Neuron (in vitro differentiated cells): ENCODE measurements around the gene VAV2.
A peak's percentile ranks its signal among the peaks of the same experiment; 100 is the strongest.
"Not testable (repeated sequence)": the region's sequence is repeated elsewhere in the genome, so short reads cannot be mapped to it uniquely, and the experiment has no call there.

Source experiments
- H2AFZ ChIP-seq: one replicate; pipeline ENCODE4 v1.6.1; 2013; ENCODE audit warnings: low read depth, mild to moderate bottlenecking, inconsistent platforms, low read length, moderate library complexity
- H3K27me3 ChIP-seq: one replicate; pipeline ENCODE4 v1.6.1; 2013; ENCODE audit warnings: low read length; ENCODE audit not compliant: insufficient read depth
- H3K36me3 ChIP-seq: one replicate; pipeline ENCODE4 v1.6.1; 2013; ENCODE audit warnings: low read length; ENCODE audit not compliant: insufficient read depth
- H3K4me1 ChIP-seq: one replicate; pipeline ENCODE4 v1.6.1; 2013; ENCODE audit warnings: low read length; ENCODE audit not compliant: insufficient read depth
- H3K4me3 ChIP-seq: 2 replicates; pipeline ENCODE4 v1.5.1; 2013; ENCODE audit warnings: mild to moderate bottlenecking, low read length, moderate library complexity
- H3K9me3 ChIP-seq: one replicate; pipeline ENCODE4 v1.6.1; 2013; ENCODE audit warnings: low read length

Gene VAV2

GRCh38 chr9:133997584-133997983 lies 5.5 kb upstream of the VAV2 start:
- Histone ChIP-seq H3K36me3 (no peaks in the 10 kb centered on the region), H2AFZ (no peak overlapping the region), H3K9me3 (no peaks in the 10 kb centered on the region), H3K27me3 (no peaks in the 10 kb centered on the region), H3K4me3 (no peak overlapping the region), H3K4me1 (peaks cover 13% of the 10 kb centered on the region)

- no peaks in the 10 kb centered on the region for H3K9me3 ChIP-seq
- H3K27me3 ChIP-seq, result no peaks in the 10 kb centered on the region
- no peaks in the 10 kb centered on the region for H3K36me3 ChIP-seq
- peaks cover 13% of the 10 kb centered on the region for H3K4me1 ChIP-seq
- no peak overlapping the region for H3K4me3 ChIP-seq
- H2AFZ ChIP-seq, result no peak overlapping the region
These were observed 4.7 kb upstream of the VAV2 start for GRCh38 chr9:133996531-133997520.

GRCh38 chr9:133995012-133995896 lies 3.1 kb upstream of the VAV2 start:
- no peaks in the 10 kb centered on the region for H3K9me3 ChIP-seq
- no peak overlapping the region for H2AFZ ChIP-seq
- H3K4me3 ChIP-seq, result no peak overlapping the region
- no peaks in the 10 kb centered on the region for H3K27me3 ChIP-seq
- H3K36me3 ChIP-seq, result no peaks in the 10 kb centered on the region
- H3K4me1 ChIP-seq, result peaks cover 17% of the 10 kb centered on the region

- Histone ChIP-seq H3K36me3 (no peaks in the 10 kb centered on the region), H3K4me3 (no peak overlapping the region), H3K9me3 (no peaks in the 10 kb centered on the region), H3K4me1 (peaks cover 25% of the 10 kb centered on the region), H3K27me3 (no peaks in the 10 kb centered on the region), H2AFZ (no peak overlapping the region)
These were observed 2.4 kb upstream of the VAV2 start for GRCh38 chr9:133994353-133995011.

- no peaks in the 10 kb centered on the region for H3K27me3 ChIP-seq
- H3K4me3 ChIP-seq, result peak overlapping the region; percentile 58
- no peaks in the 10 kb centered on the region for H3K9me3 ChIP-seq
- no peaks in the 10 kb centered on the region for H3K36me3 ChIP-seq
- no peak overlapping the region for H2AFZ ChIP-seq
- H3K4me1 ChIP-seq, result peaks cover 25% of the 10 kb centered on the region
These were observed 1.6 kb upstream of the VAV2 start for GRCh38 chr9:133993635-133994253.

- H3K4me1 ChIP-seq, result peaks cover 25% of the 10 kb centered on the region
- H3K9me3 ChIP-seq, result no peaks in the 10 kb centered on the region
- H3K36me3 ChIP-seq, result no peaks in the 10 kb centered on the region
- peak overlapping the region; percentile 58 for H3K4me3 ChIP-seq
- H2AFZ ChIP-seq, result peak overlapping the region; percentile 66
- H3K27me3 ChIP-seq, result no peaks in the 10 kb centered on the region
These were observed 883 bp upstream of the VAV2 start for GRCh38 chr9:133992780-133993634.

GRCh38 chr9:133991214-133991921 lies 756 bp downstream of the VAV2 start:
- no peaks in the 10 kb centered on the region for H3K9me3 ChIP-seq
- H3K36me3 ChIP-seq, result no peaks in the 10 kb centered on the region
- H2AFZ ChIP-seq, result no peak overlapping the region
- peaks cover 26% of the 10 kb centered on the region for H3K4me1 ChIP-seq
- H3K27me3 ChIP-seq, result no peaks in the 10 kb centered on the region
- H3K4me3 ChIP-seq, result peak overlapping the region; percentile 58

- Histone ChIP-seq H3K36me3 (no peaks in the 10 kb centered on the region), H3K27me3 (no peaks in the 10 kb centered on the region), H2AFZ (no peak overlapping the region), H3K9me3 (no peaks in the 10 kb centered on the region), H3K4me3 (peak overlapping the region; percentile 58), H3K4me1 (peaks cover 29% of the 10 kb centered on the region)
These were observed 1.5 kb downstream of the VAV2 start for GRCh38 chr9:133990366-133991213.

GRCh38 chr9:133989625-133990365 lies 2.3 kb downstream of the VAV2 start:
- no peak overlapping the region for H2AFZ ChIP-seq
- H3K27me3 ChIP-seq, result no peaks in the 10 kb centered on the region
- H3K4me3 ChIP-seq, result peak overlapping the region; percentile 58
- H3K4me1 ChIP-seq, result peaks cover 29% of the 10 kb centered on the region
- H3K36me3 ChIP-seq, result no peaks in the 10 kb centered on the region
- H3K9me3 ChIP-seq, result no peaks in the 10 kb centered on the region

- H3K27me3 ChIP-seq, H3K4me3 ChIP-seq, H2AFZ ChIP-seq, H3K36me3 ChIP-seq, H3K9me3 ChIP-seq: not testable (repeated sequence)
- peaks cover 24% of the 10 kb centered on the region for H3K4me1 ChIP-seq
These were observed 3.4 kb downstream of the VAV2 start for GRCh38 chr9:133988771-133989170.
